ENCODE measurements around the gene ADGRF4.

DNA sequence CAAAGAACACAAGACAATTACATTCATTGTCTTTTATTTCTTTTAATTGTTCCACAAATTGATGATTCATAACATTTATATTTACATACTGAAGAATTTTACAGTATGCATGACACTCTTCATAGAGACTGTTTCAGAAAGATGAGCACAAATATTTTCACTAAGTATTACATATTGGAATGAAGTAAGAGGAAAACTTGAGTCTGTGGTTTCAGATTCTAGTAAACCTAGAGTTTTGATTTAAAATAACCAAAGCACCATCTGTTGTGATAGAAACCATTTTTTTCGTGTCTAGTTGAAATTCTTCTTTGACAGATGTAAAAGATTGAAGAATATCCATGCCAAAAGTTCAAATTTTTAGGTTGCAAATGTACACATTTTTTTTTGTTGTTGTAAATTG lies 51.4 kb downstream of the ADGRF4 start:
- TF ChIP-seq CTCF (IDR thresholded peaks at IDR 0.05) (no peak), POLR2A (IDR thresholded peaks at IDR 0.05) (no peak)
